GM12891 (cell line): ENCODE measurements around the gene NAP1L5.

Experiments
- POLR2A ChIP-seq: IDR thresholded peaks from 2 replicates; pipeline ENCODE4 v1.6.1; 2011; ENCODE audit warnings: low read depth, low read length, control low read depth
- POLR2AphosphoS5 ChIP-seq: IDR thresholded peaks from 2 replicates; pipeline ENCODE4 v1.6.1; 2011; ENCODE audit warnings: low read depth, low read length, control low read depth

GRCh38 chr4:88735564-88735963 is 37.9 kb upstream of the NAP1L5 start:
- TF ChIP-seq POLR2A = no peak
- TF ChIP-seq POLR2AphosphoS5 = no peak
